GM23338 (cell line): ENCODE data around the gene SRMS. TPM values are rescaled to one million over a fixed set of nuclear protein-coding genes. Genes with fewer than 3 reads are reported as not detected.

Experiments used
- ATAC-seq: fragments of 200-7000 bp; cut with Tn5 transposase; 3 replicates; pipeline ENCODE4 v1.9.1; 2020
- DNase-seq: peaks from one replicate; pipeline ENCODE4 v3.0.0-alpha.2; 2015; ENCODE audit warnings: low spot score
- H2AFZ ChIP-seq: fragments of 200-600 bp; sonication (generic); 2 replicates; pipeline ENCODE4 v1.8.0; 2016; ENCODE audit warnings: antibody characterized with exemption, mild to moderate bottlenecking, moderate library complexity
- H3F3A ChIP-seq: fragments of 200-600 bp; sonication (generic); replicated peaks from 2 replicates; pipeline ENCODE4 v1.8.0; 2017; ENCODE audit warnings: antibody characterized with exemption, mixed run types, low read depth
- H3K27ac ChIP-seq: fragments of 200-600 bp; sonication (generic); 2 replicates; pipeline ENCODE4 v1.6.1; 2016; ENCODE audit warnings: low read depth
- H3K27me3 ChIP-seq: fragments of 200-600 bp; sonication (generic); 2 replicates; pipeline ENCODE4 v1.8.0; 2016; ENCODE audit warnings: mild to moderate bottlenecking, mixed run types, moderate library complexity; ENCODE audit not compliant: insufficient read depth
- H3K36me3 ChIP-seq: fragments of 200-600 bp; sonication (generic); 2 replicates; pipeline ENCODE4 v1.8.0; 2016; ENCODE audit warnings: mild to moderate bottlenecking; ENCODE audit not compliant: insufficient read depth
- H3K4me1 ChIP-seq: fragments of 200-600 bp; sonication (generic); 2 replicates; pipeline ENCODE4 v1.8.0; 2016; ENCODE audit warnings: mild to moderate bottlenecking, moderate library complexity; ENCODE audit not compliant: insufficient read depth
- H3K4me2 ChIP-seq: fragments of 200-600 bp; sonication (generic); 2 replicates; pipeline ENCODE4 v1.7.1; 2017; ENCODE audit warnings: mixed run types
- H3K4me3 ChIP-seq: fragments of 200-600 bp; sonication (generic); 2 replicates; pipeline ENCODE4 v1.6.1; 2016; ENCODE audit warnings: mixed run types
- H3K79me2 ChIP-seq: fragments of 200-600 bp; sonication (generic); replicated peaks from 2 replicates; pipeline ENCODE4 v1.8.0; 2017; ENCODE audit warnings: mild to moderate bottlenecking; ENCODE audit not compliant: insufficient read depth
- H3K9me2 ChIP-seq: fragments of 200-600 bp; sonication (generic); 2 replicates; pipeline ENCODE4 v1.8.0; 2017; ENCODE audit not compliant: insufficient read depth
- H4K20me1 ChIP-seq: fragments of 200-600 bp; sonication (generic); replicated peaks from 2 replicates; pipeline ENCODE4 v1.8.0; 2017; ENCODE audit warnings: mild to moderate bottlenecking; ENCODE audit not compliant: insufficient read depth
- H3K27ac Mint-ChIP-seq: 2 replicates; pipeline ENCODE4 v1.8.0; 2020; ENCODE audit warnings: inconsistent platforms, mild to moderate bottlenecking, moderate library complexity, mixed read lengths
- H3K27me3 Mint-ChIP-seq: 3 replicates; pipeline ENCODE4 v1.8.0; 2022; ENCODE audit warnings: low read depth, mild to moderate bottlenecking, moderate library complexity, mixed read lengths, inconsistent platforms; ENCODE audit not compliant: insufficient read depth, poor library complexity
- H3K36me3 Mint-ChIP-seq: 3 replicates; pipeline ENCODE4 v1.8.0; 2021; ENCODE audit warnings: low read depth, mild to moderate bottlenecking, inconsistent platforms, moderate library complexity, mixed read lengths
- H3K4me1 Mint-ChIP-seq: 3 replicates; pipeline ENCODE4 v1.8.0; 2020; ENCODE audit warnings: mild to moderate bottlenecking, inconsistent platforms, mixed read lengths
- H3K4me3 Mint-ChIP-seq: 3 replicates; pipeline ENCODE4 v1.8.0; 2021; ENCODE audit warnings: moderate library complexity, mild to moderate bottlenecking, inconsistent platforms, mixed read lengths
- H3K9me3 Mint-ChIP-seq: 3 replicates; pipeline ENCODE4 v1.8.0; 2020; ENCODE audit warnings: moderate library complexity, mild to moderate bottlenecking, inconsistent platforms, mixed read lengths
- CREB1 ChIP-seq: fragments of 250-450 bp; sonication (Bioruptor Pico); IDR thresholded peaks from 2 replicates; pipeline ENCODE4 v1.5.0; 2020; ENCODE audit warnings: low read depth, mild to moderate bottlenecking, moderate library complexity
- EZH2phosphoT487 ChIP-seq: fragments of 200-600 bp; sonication (generic); IDR thresholded peaks from one replicate; pipeline ENCODE4 v1.8.1; 2018; ENCODE audit warnings: antibody characterized with exemption; ENCODE audit not compliant: unreplicated experiment
- JUNB ChIP-seq: IDR thresholded peaks from one replicate; pipeline ENCODE4 v1.6.1; 2016; ENCODE audit warnings: antibody characterized with exemption; ENCODE audit not compliant: unreplicated experiment
- REST ChIP-seq: IDR thresholded peaks from one replicate; pipeline ENCODE4 v1.6.1; 2018; ENCODE audit warnings: antibody characterized with exemption; ENCODE audit not compliant: unreplicated experiment
- STAT1 ChIP-seq: IDR thresholded peaks from one replicate; pipeline ENCODE4 v1.6.1; 2016; ENCODE audit warnings: antibody characterized with exemption; ENCODE audit not compliant: unreplicated experiment
- ZNF114 ChIP-seq: fragments of 250-450 bp; sonication (Bioruptor Pico); IDR thresholded peaks from 2 replicates; pipeline ENCODE4 v1.5.0; 2020; ENCODE audit warnings: mild to moderate bottlenecking, moderate library complexity
- ZNF462 ChIP-seq: fragments of 250-450 bp; sonication (Bioruptor Pico); IDR thresholded peaks from 2 replicates; pipeline ENCODE4 v1.5.0; 2020; ENCODE audit warnings: mild to moderate bottlenecking, moderate library complexity
- polyA plus RNA-seq: library from polyadenylated mRNA; unstranded; fragments of >200 nt; fragmentation: Nextera tagmentation; extraction: Ambion mirVana; gene quantifications from 2 replicates; pipeline ENCODE4 v1.2.1, GENCODE V29; 2016
- total RNA-seq: library from RNA; depleted of rRNA; stranded (reverse); fragments of >200 nt; shearing (Covaris generic); gene quantifications from 2 replicates; pipeline ENCODE4 v1.2.3, GENCODE V29; 2014
- TF ChIP-seq, protein P1 (sequence below): IDR thresholded peaks from 2 replicates; pipeline ENCODE4 v1.6.1; 2016; ENCODE audit warnings: antibody characterized with exemption

SRMS gene
- total and polyA plus RNA-seq, 2 experiments from 2014 or later = 0.23 to 0.59 TPM

- H3K36me3 ChIP-seq = no peaks in the 10 kb centered on the region
- Mint-ChIP-seq H3K4me1 (no peaks in the 10 kb centered on the region; the same call in 2 of the 3 replicates), H3K4me3 (no peak overlapping the region), H3K27ac (no peak overlapping the region; the same call in 1 of the 2 replicates), H3K36me3 (peaks cover 8% of the 10 kb centered on the region), H3K27me3 (peaks cover 8% of the 10 kb centered on the region), H3K9me3 (no peaks in the 10 kb centered on the region)
- ATAC-seq (no peak), DNase-seq (no peak)
- TF ChIP-seq, protein P1, sequence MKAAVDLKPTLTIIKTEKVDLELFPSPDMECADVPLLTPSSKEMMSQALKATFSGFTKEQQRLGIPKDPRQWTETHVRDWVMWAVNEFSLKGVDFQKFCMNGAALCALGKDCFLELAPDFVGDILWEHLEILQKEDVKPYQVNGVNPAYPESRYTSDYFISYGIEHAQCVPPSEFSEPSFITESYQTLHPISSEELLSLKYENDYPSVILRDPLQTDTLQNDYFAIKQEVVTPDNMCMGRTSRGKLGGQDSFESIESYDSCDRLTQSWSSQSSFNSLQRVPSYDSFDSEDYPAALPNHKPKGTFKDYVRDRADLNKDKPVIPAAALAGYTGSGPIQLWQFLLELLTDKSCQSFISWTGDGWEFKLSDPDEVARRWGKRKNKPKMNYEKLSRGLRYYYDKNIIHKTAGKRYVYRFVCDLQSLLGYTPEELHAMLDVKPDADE = no peak
- TF ChIP-seq JUNB (no peak), STAT1 (no peak), EZH2phosphoT487 (no peak), REST (no peak), ZNF462 (CRISPR knock-in tag) (no peak), CREB1 (CRISPR knock-in tag) (no peak), ZNF114 (CRISPR knock-in tag) (no peak)
- no peaks in the 10 kb centered on the region for H3K27me3 ChIP-seq
- H3K79me2 ChIP-seq = no peaks in the 10 kb centered on the region
- no peak overlapping the region for H2AFZ ChIP-seq
- H3F3A ChIP-seq = 0 out of 2 replicates have a peak, but pooled peaks cover 2% of the 10 kb centered on the region
- H3K4me3 ChIP-seq = no peak overlapping the region
- H3K9me2 ChIP-seq = no peaks in the 10 kb centered on the region
- H4K20me1 ChIP-seq = no peaks in the 10 kb centered on the region
- H3K27ac ChIP-seq = no peak overlapping the region
- H3K4me2 ChIP-seq = no peak overlapping the region
- H3K4me1 ChIP-seq = no peaks in the 10 kb centered on the region
Observed at GRCh38 chr20:63585616-63586565, 38.3 kb upstream of the SRMS start.
